HG03378 (cell line): ENCODE data around the gene AQP5.

ENCODE experiments used
- ATAC-seq: cut with Tn5 transposase; IDR thresholded peaks from one replicate; pipeline ENCODE4 v1.9.1; 2021; ENCODE audit warnings: mild to moderate bottlenecking, moderate library complexity; ENCODE audit not compliant: unreplicated experiment

The AQP5 gene

GRCh38 chr12:49963976-49964815 is 2.5 kb downstream of the AQP5 start:
- ATAC-seq: no peak

GRCh38 chr12:49964849-49965624 is 3.4 kb downstream of the AQP5 start:
- no peak for ATAC-seq

- ATAC-seq: no peak
Observed at GRCh38 chr12:49965836-49966235, 4.2 kb downstream of the AQP5 start.

GRCh38 chr12:49966511-49967041 is 4.9 kb downstream of the AQP5 start:
- ATAC-seq: no peak

- peak; percentile 50 for ATAC-seq
Observed at GRCh38 chr12:49967042-49967776, 5.5 kb downstream of the AQP5 start.

GRCh38 chr12:49967777-49968250 is 6.1 kb downstream of the AQP5 start:
- no peak for ATAC-seq

GRCh38 chr12:49968471-49968870 is 6.8 kb downstream of the AQP5 start:
- no peak for ATAC-seq

GRCh38 chr12:49969027-49969426 is 7.4 kb downstream of the AQP5 start:
- ATAC-seq: no peak

- no peak for ATAC-seq
Observed at GRCh38 chr12:49969651-49970429, 8.2 kb downstream of the AQP5 start.

GRCh38 chr12:49970658-49971057 is 9.0 kb downstream of the AQP5 start:
- ATAC-seq: no peak

- no peak for ATAC-seq
Observed at GRCh38 chr12:49971141-49971540, 9.5 kb downstream of the AQP5 start.

GRCh38 chr12:49972129-49972528 is 10.5 kb downstream of the AQP5 start:
- no peak for ATAC-seq

- no peak for ATAC-seq
Observed at GRCh38 chr12:49972641-49973360, 11.1 kb downstream of the AQP5 start, which contains the start of gene AQP6. TSS of gene AQP6 (plus strand) at chr12:49972947. CDS start at chr12:49973174, 227 bp downstream.

GRCh38 chr12:49973361-49973830 is 11.7 kb downstream of the AQP5 start:
- no peak for ATAC-seq

- no peak for ATAC-seq
Observed at GRCh38 chr12:49974231-49974675, 12.6 kb downstream of the AQP5 start.

GRCh38 chr12:49974677-49975317 is 13.1 kb downstream of the AQP5 start:
- no peak for ATAC-seq

- no peak for ATAC-seq
Observed at GRCh38 chr12:49975318-49975761, 13.7 kb downstream of the AQP5 start.

- ATAC-seq: no peak
Observed at GRCh38 chr12:49976557-49976956, 14.9 kb downstream of the AQP5 start.

- no peak for ATAC-seq
Observed at GRCh38 chr12:49978125-49978524, 16.5 kb downstream of the AQP5 start.
